HG03575 (cell line): Measurements from ENCODE around the gene THAP9.
"Not testable (repeated sequence)": the region's sequence is repeated elsewhere in the genome, so short reads cannot be mapped to it uniquely, and the experiment has no call there.

ENCODE experiments used
- ATAC-seq: cut with Tn5 transposase; IDR thresholded peaks from one replicate; pipeline ENCODE4 v1.9.1; 2021; ENCODE audit not compliant: unreplicated experiment, insufficient number of reproducible peaks, low FRiP score; ENCODE audit errors: extremely low read depth

THAP9 gene

DNA sequence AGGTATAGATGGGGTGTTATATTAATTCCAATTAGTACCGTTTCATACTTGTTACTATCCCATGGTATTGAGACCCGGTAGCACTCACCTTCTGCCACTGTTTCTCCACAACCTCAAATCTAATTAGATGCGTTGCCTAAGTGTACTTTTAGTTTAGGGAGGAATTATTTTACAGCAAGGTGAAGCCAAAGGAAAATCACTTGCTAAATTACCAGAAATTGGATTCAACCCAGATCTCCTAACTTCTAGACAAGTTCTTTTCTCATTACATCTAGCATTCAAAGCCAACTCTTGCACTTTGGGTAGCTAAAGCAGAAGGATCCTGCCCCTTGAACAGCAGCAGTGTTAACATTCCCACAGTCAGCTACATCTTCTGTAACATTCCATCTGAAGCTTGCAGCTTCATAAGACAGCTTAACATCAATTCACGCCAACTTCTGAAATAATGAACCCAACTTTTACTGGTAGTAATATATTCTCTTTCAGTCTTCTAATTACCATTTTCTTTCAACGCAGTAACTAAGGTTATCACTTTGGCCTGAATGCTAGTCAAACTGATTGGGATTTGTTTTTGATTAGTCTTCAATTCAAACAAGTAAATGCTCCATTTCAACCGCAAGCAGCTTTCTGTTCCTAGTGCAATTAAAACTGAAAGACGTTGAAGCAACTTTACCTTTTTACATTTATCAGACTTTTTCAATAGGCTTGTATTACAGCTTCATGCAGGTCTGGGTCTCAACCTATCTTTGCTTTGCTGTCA, 8.6 kb upstream of the THAP9 start:
- peak; percentile 1 for ATAC-seq

GRCh38 chr4:82892467-82892802, 8.1 kb upstream of the THAP9 start:
- ATAC-seq = no peak

DNA sequence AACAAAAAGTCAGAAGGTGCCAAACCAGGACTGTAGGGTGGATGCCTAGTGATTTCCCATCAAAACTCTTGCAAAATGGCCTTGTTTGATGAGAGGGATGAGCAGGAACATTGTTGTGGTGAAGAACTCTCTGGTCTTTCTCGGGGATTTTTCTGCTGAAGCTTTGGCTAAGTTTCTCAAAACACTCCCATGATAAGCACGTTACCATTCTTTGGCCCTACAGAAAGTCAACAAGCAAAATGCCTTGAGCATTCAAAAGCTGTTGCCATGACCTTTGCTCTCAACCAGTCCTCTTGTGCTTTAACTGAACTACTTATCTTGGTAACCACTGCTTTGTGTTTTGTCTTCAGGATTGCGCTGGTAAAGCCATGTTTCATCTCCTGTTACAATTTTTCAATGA, 6.6 kb upstream of the THAP9 start:
- ATAC-seq = no peak

- no peak for ATAC-seq
These were observed 3.8 kb upstream of the THAP9 start for GRCh38 chr4:82896755-82897154.

GRCh38 chr4:82898322-82899243, 2.0 kb upstream of the THAP9 start:
- no peak for ATAC-seq

- ATAC-seq = no peak
These were observed 1.0 kb upstream of the THAP9 start for GRCh38 chr4:82899374-82900065.

- no peak for ATAC-seq
These were observed 497 bp upstream of the THAP9 start for GRCh38 chr4:82900066-82900410.

GRCh38 chr4:82901183-82901718, 716 bp downstream of the THAP9 start:
- ATAC-seq = no peak

DNA sequence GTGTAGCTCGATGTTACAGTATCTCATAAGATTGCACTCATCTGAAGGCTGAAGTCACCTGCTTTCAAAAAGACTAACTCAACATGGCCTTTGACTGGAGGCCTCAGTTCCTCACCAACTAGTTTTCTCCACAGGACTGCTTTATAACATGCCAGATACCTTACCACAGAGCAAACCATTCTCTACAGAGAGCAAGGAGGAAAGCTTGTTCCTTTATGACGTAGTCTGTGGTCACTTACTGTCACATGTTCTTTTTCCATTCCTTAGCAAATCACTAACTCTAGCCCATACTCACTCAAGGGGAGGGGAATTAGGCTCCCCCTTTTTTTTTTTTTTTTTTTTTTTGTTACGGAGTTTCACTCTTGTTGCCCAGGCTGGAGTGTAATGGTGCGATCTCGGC, 3.2 kb downstream of the THAP9 start:
- ATAC-seq = no peak

DNA sequence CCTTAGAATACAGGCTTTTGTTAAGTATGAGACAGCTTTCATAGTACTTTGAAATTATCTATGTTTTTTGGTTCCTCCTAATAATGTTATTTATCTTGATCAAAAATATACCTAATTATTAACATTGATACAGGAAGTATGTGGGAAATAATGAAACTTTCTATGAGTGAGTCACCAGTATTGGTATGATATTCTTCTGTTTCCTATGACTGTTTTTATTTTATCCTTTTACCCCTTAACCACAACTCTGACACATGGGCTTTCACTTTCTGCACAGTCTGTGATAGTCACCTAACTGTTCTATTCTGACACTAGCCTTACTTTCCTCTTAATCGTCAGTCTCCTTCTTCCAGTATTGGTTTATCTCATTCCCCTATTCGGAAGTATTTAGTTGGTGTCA, 4.7 kb downstream of the THAP9 start:
- ATAC-seq = peak; percentile 84

DNA sequence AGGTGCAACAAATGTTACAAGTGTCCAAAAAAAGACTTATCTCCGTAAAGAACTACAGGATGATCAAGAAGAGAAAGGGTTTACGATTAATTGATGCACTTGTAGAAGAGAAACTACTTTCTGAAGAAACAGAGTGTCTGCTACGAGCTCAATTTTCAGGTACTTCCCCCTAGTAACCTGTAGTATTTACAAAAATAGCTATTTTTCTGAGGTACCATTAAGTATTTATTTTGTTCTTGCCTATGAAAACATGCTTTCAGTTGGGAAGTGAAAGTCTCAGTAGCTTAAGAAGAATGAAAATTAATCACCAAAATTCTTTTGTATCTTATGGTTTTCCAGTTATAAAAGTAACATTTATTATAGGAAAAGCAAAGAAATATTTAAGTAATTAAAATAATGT, 5.9 kb downstream of the THAP9 start:
- peak; percentile 32 for ATAC-seq

- ATAC-seq = no peak
These were observed 8.8 kb downstream of the THAP9 start for GRCh38 chr4:82909326-82909725.

- no peak for ATAC-seq
These were observed 12.8 kb downstream of the THAP9 start for GRCh38 chr4:82913305-82913704.

- ATAC-seq = not testable (repeated sequence)
These were observed 13.4 kb downstream of the THAP9 start for GRCh38 chr4:82913968-82914367.

DNA sequence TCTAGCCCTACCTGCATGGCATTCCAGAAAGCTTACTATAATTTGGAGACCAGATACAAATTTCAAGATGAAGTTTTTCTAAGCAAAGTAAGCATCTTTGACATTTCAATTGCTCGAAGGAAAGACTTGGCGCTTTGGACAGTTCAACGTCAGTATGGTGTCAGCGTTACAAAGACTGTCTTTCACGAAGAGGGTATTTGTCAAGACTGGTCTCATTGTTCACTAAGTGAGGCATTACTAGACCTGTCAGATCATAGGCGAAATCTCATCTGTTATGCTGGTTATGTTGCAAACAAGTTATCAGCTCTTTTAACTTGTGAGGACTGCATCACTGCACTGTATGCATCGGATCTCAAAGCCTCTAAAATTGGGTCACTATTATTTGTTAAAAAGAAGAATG, 17.6 kb downstream of the THAP9 start:
- ATAC-seq = no peak

DNA sequence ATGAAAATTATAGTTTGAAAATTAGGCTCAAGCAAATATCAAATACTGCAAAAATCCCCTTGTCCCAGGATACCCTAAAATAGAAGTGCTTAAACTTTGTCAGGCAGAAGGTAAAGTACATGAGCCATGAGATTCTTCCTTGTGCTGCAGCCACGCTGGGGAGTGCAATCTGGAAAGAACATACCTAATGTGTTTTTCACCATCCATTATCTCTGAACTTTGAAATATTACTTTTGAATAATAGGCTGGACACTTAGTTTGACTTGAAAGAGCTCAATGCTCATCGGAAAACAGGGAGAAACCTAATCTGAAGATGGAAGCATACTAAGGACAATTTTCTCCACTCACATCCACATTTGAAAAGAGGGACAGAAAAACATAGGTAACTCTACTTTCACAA, 18.9 kb downstream of the THAP9 start:
- no peak for ATAC-seq

- ATAC-seq = no peak
These were observed 21.3 kb downstream of the THAP9 start for GRCh38 chr4:82921795-82922194.

- ATAC-seq = no peak
These were observed 30.6 kb downstream of the THAP9 start for GRCh38 chr4:82930848-82931755.

- no peak for ATAC-seq
These were observed 33.9 kb downstream of the THAP9 start for GRCh38 chr4:82934441-82934840.
